ENCODE results near the gene TCF7L2.

TCF7L2 gene

GRCh38 chr10:113213035-113213434 is 263.0 kb downstream of the TCF7L2 start:
- no peak for DNase-seq

DNA sequence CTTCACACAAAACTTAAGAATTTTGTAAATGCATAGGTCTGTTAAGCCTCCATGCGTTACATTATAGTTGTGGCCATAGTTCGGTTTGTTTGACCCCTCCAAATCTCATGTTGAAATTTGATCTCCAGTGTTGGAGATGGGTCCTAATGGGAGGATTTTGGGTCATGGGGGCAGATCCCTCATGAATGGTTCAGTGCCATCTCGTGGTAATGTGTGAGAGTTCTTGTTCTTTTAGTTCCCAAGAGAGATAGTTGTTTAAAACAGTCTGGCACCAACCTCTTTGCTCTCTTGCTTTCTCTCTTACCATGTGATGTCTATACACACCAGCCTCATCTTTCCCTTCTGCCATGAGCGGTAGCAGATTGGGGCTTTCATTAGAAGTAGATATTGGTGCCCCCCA is 264.3 kb downstream of the TCF7L2 start:
- in situ Hi-C loops (cut with HindIII; ENCODE audit: low pct_ligation_motif_present, low pct_unique_long_range_greater_than_20kb, low sequenced_read_pairs): no loop called here
- no peak for DNase-seq

More at GRCh38 chr10:113213035-113213434, 263.0 kb downstream of the TCF7L2 start:
- in situ Hi-C loops (cut with HindIII; ENCODE audit: low pct_ligation_motif_present, low pct_unique_long_range_greater_than_20kb, low sequenced_read_pairs): no loop called here

- DNase-seq: no peak
- in situ Hi-C loops (cut with HindIII; ENCODE audit: low pct_ligation_motif_present, low pct_unique_long_range_greater_than_20kb, low sequenced_read_pairs): no loop called here
These were observed 266.1 kb downstream of the TCF7L2 start for GRCh38 chr10:113216102-113216501.

Data from ACHN (cell line).